ENCODE results near the gene JMJD1C. TPM values are rescaled to one million over a fixed set of nuclear protein-coding genes. Genes with fewer than 3 reads are reported as not detected.

JMJD1C gene
- total RNA-seq, 1 experiment from 2014 or later: 66.3 TPM

DNA sequence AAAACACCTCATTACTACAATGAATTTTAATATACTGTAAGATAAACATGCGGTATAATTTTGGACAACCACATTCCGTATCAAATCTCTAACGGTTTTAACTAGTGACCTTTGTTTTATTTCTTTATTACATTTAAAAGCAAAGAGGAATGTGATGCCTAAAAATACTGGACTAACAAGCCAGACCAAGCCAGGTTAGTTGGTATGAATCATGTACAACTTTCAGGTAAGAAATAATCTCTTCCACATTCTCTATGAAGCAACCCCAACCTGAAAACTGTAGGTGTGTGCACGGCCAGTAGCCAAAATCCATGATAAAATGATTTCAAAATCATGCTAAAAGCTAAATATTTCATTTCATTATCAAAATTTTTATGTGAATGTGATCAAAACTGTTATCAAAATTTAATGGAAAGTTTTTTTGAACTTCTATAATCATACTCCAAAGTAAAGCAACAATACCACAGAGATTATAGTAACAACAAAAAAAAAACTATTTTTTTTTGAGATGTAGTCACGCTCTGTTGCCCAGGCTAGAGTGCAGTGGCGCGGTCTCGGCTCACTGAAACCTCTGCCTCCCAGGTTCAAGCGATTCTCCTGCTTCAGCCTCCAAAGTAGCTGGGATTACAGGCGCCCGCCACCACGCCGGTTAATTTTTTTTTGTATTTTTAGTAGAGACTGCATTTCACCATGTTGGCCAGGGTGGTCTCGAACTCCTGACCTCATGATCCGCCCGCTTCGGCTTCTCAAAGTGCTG lies 205.5 kb downstream of the JMJD1C start:
- Histone ChIP-seq H3K9ac (ENCODE audit: low read length) (no peak overlapping the region), H3K4me2 (ENCODE audit: low read length) (no peak overlapping the region), H3K36me3 (ENCODE audit: control insufficient read depth in 1 of 2, insufficient read depth in 2 of 2, low read length in 2 of 2) (peaks cover 0 to 5% of the 10 kb centered on the region in 2 experiments; a peak in 2 of 4 replicates), H3K4me3 (replicated peaks in 1 of 2; ENCODE audit: low read depth in 1 of 2, low read length in 2 of 2) (no peak overlapping the region), H3K27ac (ENCODE audit: low read depth, low read length) (no peak overlapping the region), H3K79me2 (ENCODE audit: insufficient read depth, low read length) (peaks cover 99% of the 10 kb centered on the region), H2AFZ (ENCODE audit: low read depth, low read length, poor library complexity, severe bottlenecking) (no peak overlapping the region), H3K9me3 (ENCODE audit: control insufficient read depth in 1 of 2, insufficient read depth in 1 of 2, low read depth in 1 of 2, low read length in 2 of 2) (no peaks in the 10 kb centered on the region), H3K9me2 (ENCODE audit: insufficient read depth) (no peaks in the 10 kb centered on the region), H3K27me3 (ENCODE audit: insufficient read depth, low read length) (no peaks in the 10 kb centered on the region), H4K20me1 (ENCODE audit: insufficient read depth) (no peaks in the 10 kb centered on the region), H3K4me1 (ENCODE audit: control insufficient read depth in 1 of 2, insufficient read depth in 2 of 2, low read length in 2 of 2) (peaks cover 7 to 10% of the 10 kb centered on the region in 2 experiments)
- intact Hi-C loops (cut with micrococcal nuclease): no loop called here
- CTCF ChIA-PET: no interaction called here
- TF ChIP-seq EZH2 (IDR thresholded peaks at IDR 0.05) (no peak), CTCF (IDR thresholded peaks at IDR 0.05 in 2 of 3, conservative IDR thresholded peaks at IDR 0.05 in 1 of 3; ENCODE audit: borderline replicate concordance in 1 of 3, insufficient read depth in 1 of 3, low read depth in 2 of 3, low read length in 2 of 3) (no peak), YY1 (IDR thresholded peaks at IDR 0.05; ENCODE audit: extremely low read depth, insufficient replicate concordance, low read depth, low read length) (no peak), TCF7L2 (IDR thresholded peaks at IDR 0.05; ENCODE audit: borderline replicate concordance, extremely low read depth, insufficient read depth, insufficient read length) (no peak), SIN3A (IDR thresholded peaks at IDR 0.05; ENCODE audit: low read depth) (no peak), CEBPB (IDR thresholded peaks at IDR 0.05; ENCODE audit: low read depth) (no peak), CBX3 (IDR thresholded peaks at IDR 0.05; ENCODE audit: low read depth) (no peak), ZBTB33 (IDR thresholded peaks at IDR 0.05; ENCODE audit: extremely low read depth, insufficient replicate concordance, low read length) (no peak), ATF3 (IDR thresholded peaks at IDR 0.05) (no peak), ELF1 (IDR thresholded peaks at IDR 0.05; ENCODE audit: borderline replicate concordance, low read depth) (no peak), POLR2AphosphoS5 (IDR thresholded peaks at IDR 0.05; ENCODE audit: low read depth, low read length) (no peak), ZFX (IDR thresholded peaks at IDR 0.05) (no peak)
- TF ChIP-seq, protein P1, sequence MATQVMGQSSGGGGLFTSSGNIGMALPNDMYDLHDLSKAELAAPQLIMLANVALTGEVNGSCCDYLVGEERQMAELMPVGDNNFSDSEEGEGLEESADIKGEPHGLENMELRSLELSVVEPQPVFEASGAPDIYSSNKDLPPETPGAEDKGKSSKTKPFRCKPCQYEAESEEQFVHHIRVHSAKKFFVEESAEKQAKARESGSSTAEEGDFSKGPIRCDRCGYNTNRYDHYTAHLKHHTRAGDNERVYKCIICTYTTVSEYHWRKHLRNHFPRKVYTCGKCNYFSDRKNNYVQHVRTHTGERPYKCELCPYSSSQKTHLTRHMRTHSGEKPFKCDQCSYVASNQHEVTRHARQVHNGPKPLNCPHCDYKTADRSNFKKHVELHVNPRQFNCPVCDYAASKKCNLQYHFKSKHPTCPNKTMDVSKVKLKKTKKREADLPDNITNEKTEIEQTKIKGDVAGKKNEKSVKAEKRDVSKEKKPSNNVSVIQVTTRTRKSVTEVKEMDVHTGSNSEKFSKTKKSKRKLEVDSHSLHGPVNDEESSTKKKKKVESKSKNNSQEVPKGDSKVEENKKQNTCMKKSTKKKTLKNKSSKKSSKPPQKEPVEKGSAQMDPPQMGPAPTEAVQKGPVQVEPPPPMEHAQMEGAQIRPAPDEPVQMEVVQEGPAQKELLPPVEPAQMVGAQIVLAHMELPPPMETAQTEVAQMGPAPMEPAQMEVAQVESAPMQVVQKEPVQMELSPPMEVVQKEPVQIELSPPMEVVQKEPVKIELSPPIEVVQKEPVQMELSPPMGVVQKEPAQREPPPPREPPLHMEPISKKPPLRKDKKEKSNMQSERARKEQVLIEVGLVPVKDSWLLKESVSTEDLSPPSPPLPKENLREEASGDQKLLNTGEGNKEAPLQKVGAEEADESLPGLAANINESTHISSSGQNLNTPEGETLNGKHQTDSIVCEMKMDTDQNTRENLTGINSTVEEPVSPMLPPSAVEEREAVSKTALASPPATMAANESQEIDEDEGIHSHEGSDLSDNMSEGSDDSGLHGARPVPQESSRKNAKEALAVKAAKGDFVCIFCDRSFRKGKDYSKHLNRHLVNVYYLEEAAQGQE (IDR thresholded peaks at IDR 0.05; ENCODE audit: low read depth): no peak
- no TSS peak for BruUV-seq (replicated peaks)
- RAD21 ChIA-PET (ENCODE audit: low non-redundant PET in 1 of 2, low total read pairs in 2 of 2, uncharacterized antibody in 2 of 2, unreplicated experiment in 2 of 2): no interaction called here
- POLR2A ChIA-PET: interaction anchor here (1.3 kb wide), 1 partner anchor 9 kb away, joined by 4 read pairs; no protein-coding TSS in a partner anchor
- DNase-seq (ENCODE audit: low read depth, low spot score): no peak
- ATAC-seq: no peak

All from HCT116 (cell line).